ENCODE measurements around the gene KCNQ1. TPM values are rescaled to one million over a fixed set of nuclear protein-coding genes. Genes with fewer than 3 reads are reported as not detected.

Gene KCNQ1
- total and polyA plus RNA-seq, 2 donors (not counting 3 experiments of a cell fraction or from before 2014, with no cell fraction given): 0.07 to 0.09 TPM

DNA sequence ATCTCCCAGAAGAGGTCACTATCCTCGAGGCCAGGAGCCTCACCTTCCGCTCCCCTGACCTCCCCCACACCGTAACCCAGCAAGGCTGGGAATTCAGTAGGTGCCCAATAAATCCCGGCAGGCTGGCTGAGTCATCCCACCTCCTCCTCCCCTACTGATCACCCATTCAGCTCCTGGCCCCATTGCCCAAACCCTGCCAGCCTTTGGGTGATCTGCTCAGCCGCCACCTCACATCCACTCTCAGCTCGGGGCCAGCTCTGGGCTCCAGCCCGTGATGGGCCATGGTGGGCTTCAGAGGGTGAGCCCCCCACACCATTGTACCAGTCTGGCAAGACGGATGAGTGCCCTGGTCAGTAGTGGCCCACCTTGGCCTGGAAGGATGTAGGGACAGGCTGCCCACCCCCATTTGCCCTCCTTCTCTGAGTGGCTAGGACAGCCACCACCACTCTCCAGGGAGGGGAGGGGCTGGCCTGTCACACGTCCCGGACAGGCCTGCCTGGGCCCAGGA lies 8.7 kb upstream of the KCNQ1 start:
- Histone ChIP-seq H3K27me3 (ENCODE audit: control insufficient read depth in 2 of 2, insufficient read depth in 2 of 2, low read length in 2 of 2) (no peaks in the 10 kb centered on the region), H3K9me3 (replicated peaks; ENCODE audit: control insufficient read depth, insufficient read depth, low read length) (no peaks in the 10 kb centered on the region), H3K36me3 (ENCODE audit: control insufficient read depth in 2 of 2, extremely low read depth in 1 of 2, insufficient read depth in 2 of 2, low read length in 2 of 2) (no peaks in the 10 kb centered on the region), H3K9ac (replicated peaks; ENCODE audit: extremely low read depth, insufficient read depth, low read length) (no peak overlapping the region), H3K4me3 (replicated peaks in 1 of 3; ENCODE audit: insufficient read depth in 1 of 3, low read depth in 1 of 3, low read length in 3 of 3) (no peak overlapping the region), H3K9me1 (replicated peaks; ENCODE audit: control insufficient read depth, extremely low read depth, insufficient read depth, low read length) (no peaks in the 10 kb centered on the region), H4K20me1 (replicated peaks; ENCODE audit: control insufficient read depth, extremely low read depth, insufficient read depth, low read length) (no peaks in the 10 kb centered on the region), H3K4me2 (ENCODE audit: insufficient read depth, low read length) (no peak overlapping the region), H3K27ac (ENCODE audit: insufficient read depth, low read depth, low read length) (no peak overlapping the region), H2AFZ (ENCODE audit: low read depth, low read length) (no peak overlapping the region), H3K79me2 (ENCODE audit: control insufficient read depth, insufficient read depth, low read length) (no peaks in the 10 kb centered on the region), H3K4me1 (ENCODE audit: control insufficient read depth, extremely low read depth, insufficient read depth, low read length) (no peaks in the 10 kb centered on the region)
- intact Hi-C loops (cut with micrococcal nuclease): loop anchor here (1.0 kb wide), 1 partner anchor 23 kb away; no protein-coding TSS in a partner anchor
- POLR2A ChIA-PET: no interaction called here
- dilution Hi-C loops (cut with MboI; ENCODE audit: extremely low pct_ligation_motif_present, low sequenced_read_pairs): no loop called here
- DNase-seq (ENCODE audit: low read depth, low spot score) (no peak), FAIRE-seq (no peak)
- CTCF ChIA-PET: interaction anchor here (1.1 to 1.4 kb wide), 4 partner anchors 16 to 131 kb away, joined by 3 to 7 read pairs (median 4); no protein-coding TSS in a partner anchor
- TF ChIP-seq MYC (IDR thresholded peaks at IDR 0.05; ENCODE audit: low read depth, low read length) (no peak), FOS (IDR thresholded peaks at IDR 0.05; ENCODE audit: borderline replicate concordance, insufficient read depth, low read length) (no peak), JUN (IDR thresholded peaks at IDR 0.05; ENCODE audit: borderline replicate concordance, insufficient read depth, insufficient read length, low read depth) (no peak), POLR2AphosphoS5 (IDR thresholded peaks at IDR 0.05; ENCODE audit: insufficient read depth, low read depth, low read length) (no peak), EZH2 (IDR thresholded peaks at IDR 0.05; ENCODE audit: borderline replicate concordance, low read depth, low read length, severe bottlenecking) (no peak), GATA2 (IDR thresholded peaks at IDR 0.05; ENCODE audit: insufficient read depth, insufficient read length, low read depth, low read length) (no peak), POLR2A (IDR thresholded peaks at IDR 0.05; ENCODE audit: low read depth, low read length) (no peak)
- TF ChIP-seq, protein P1, sequence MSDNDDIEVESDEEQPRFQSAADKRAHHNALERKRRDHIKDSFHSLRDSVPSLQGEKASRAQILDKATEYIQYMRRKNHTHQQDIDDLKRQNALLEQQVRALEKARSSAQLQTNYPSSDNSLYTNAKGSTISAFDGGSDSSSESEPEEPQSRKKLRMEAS (IDR thresholded peaks at IDR 0.05; ENCODE audit: insufficient read depth, insufficient read length): no peak
- TF ChIP-seq, protein P2, sequence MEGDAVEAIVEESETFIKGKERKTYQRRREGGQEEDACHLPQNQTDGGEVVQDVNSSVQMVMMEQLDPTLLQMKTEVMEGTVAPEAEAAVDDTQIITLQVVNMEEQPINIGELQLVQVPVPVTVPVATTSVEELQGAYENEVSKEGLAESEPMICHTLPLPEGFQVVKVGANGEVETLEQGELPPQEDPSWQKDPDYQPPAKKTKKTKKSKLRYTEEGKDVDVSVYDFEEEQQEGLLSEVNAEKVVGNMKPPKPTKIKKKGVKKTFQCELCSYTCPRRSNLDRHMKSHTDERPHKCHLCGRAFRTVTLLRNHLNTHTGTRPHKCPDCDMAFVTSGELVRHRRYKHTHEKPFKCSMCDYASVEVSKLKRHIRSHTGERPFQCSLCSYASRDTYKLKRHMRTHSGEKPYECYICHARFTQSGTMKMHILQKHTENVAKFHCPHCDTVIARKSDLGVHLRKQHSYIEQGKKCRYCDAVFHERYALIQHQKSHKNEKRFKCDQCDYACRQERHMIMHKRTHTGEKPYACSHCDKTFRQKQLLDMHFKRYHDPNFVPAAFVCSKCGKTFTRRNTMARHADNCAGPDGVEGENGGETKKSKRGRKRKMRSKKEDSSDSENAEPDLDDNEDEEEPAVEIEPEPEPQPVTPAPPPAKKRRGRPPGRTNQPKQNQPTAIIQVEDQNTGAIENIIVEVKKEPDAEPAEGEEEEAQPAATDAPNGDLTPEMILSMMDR (IDR thresholded peaks at IDR 0.05; ENCODE audit: extremely low read depth in 1 of 2, insufficient read depth in 1 of 2, low read depth in 1 of 2, low read length in 2 of 2): no peak
- no TSS peak for BruUV-seq (replicated peaks)
